Measurements from ENCODE around the gene R3HDML.
"Not testable (repeated sequence)": the region's sequence is repeated elsewhere in the genome, so short reads cannot be mapped to it uniquely, and the experiment has no call there.

DNA sequence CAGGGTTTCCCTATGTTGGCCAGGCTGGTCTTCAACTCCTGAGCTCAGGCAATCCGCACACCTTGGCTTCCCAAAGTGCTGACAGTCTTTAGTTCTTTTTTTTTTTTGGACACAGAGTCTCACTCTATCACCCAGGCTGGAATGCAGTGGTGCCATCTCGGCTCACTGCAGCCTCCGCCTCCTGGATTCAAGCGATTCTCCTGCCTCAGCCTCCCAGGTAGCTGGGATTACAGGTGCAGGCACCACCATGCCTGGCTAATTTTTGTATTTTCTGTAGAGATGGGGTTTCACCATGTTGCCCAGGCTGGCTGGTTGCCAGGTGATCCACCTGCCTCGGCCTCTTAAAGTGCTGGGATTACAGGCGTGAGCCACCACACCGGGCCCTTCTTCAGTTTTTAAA is 9.1 kb upstream of the R3HDML start:
- not testable (repeated sequence) for TF ChIP-seq POLR2AphosphoS5 (IDR thresholded peaks at IDR 0.05; ENCODE audit: insufficient read depth in 1 of 2, low read depth in 1 of 2); CTCF (IDR thresholded peaks at IDR 0.05); POLR2A (IDR thresholded peaks at IDR 0.05)

Measured in vagina (tissue), 2 donors.